Heart right ventricle (tissue), 16 donors: Measurements from ENCODE around the gene SRRD. TPM values are rescaled to one million over a fixed set of nuclear protein-coding genes. Genes with fewer than 3 reads are reported as not detected.

ENCODE experiments used
- ATAC-seq, 8 donors: fragments of 200-7000 bp; cut with Tn5 transposase; one replicate each; pipeline ENCODE4 v1.9.1; 2020; ENCODE audit warnings: mild to moderate bottlenecking in 8 of 8, moderate library complexity in 8 of 8, moderate number of reproducible peaks in 1 of 8
- DNase-seq, 2 donors: peaks; one replicate each; pipeline ENCODE4 v3.0.0-alpha.2; 2020
- H3K27ac ChIP-seq, 10 donors: fragments of 200-600 bp; sonication (generic) in 2 of 10; one replicate each; pipeline versions ENCODE4 v1.5.0 to v1.8.0; 2020 to 2022; ENCODE audit warnings: mild to moderate bottlenecking in 3 of 10
- H3K27me3 ChIP-seq, 7 donors: fragments of 200-600 bp; one replicate each; pipeline ENCODE4 v1.8.0; 2021 to 2022; ENCODE audit warnings: mild to moderate bottlenecking in 2 of 7
- H3K36me3 ChIP-seq, 9 donors: fragments of 200-600 bp; sonication (generic) in 1 of 9; one replicate each; pipeline versions ENCODE4 v1.5.0 to v1.8.0; 2020 to 2022; ENCODE audit warnings: mild to moderate bottlenecking in 2 of 9
- H3K4me1 ChIP-seq, 9 donors: fragments of 200-600 bp; sonication (generic) in 1 of 9; one replicate each; pipeline versions ENCODE4 v1.5.0 to v1.8.0; 2020 to 2022; ENCODE audit warnings: mild to moderate bottlenecking in 4 of 9
- H3K4me3 ChIP-seq, 10 donors: fragments of 200-600 bp; sonication (generic) in 2 of 10; one replicate each; pipeline versions ENCODE4 v1.5.0 to v1.8.0; 2020 to 2022; ENCODE audit warnings: mild to moderate bottlenecking in 7 of 10, moderate library complexity in 2 of 10
- H3K9me3 ChIP-seq, 11 donors: fragments of 200-600 bp in 10 of 11; sonication (generic) in 2 of 11; one replicate each; pipeline versions ENCODE4 v1.5.0 to v1.8.0; 2013 to 2022; ENCODE audit warnings: mild to moderate bottlenecking in 2 of 11, control low read depth in 1 of 11, moderate library complexity in 1 of 11
- CTCF ChIP-seq, 9 donors: fragments of 200-600 bp; sonication (generic) in 2 of 9; IDR thresholded peaks; one replicate each; pipeline versions ENCODE4 v1.5.0 to v1.8.0; 2021 to 2022; ENCODE audit warnings: antibody characterized with exemption in 9 of 9, mild to moderate bottlenecking in 5 of 9, moderate library complexity in 1 of 9
- WGBS, 2 donors: extraction: QIAGEN DNeasy Blood & Tissue Kit; methylation state at CpG; one replicate each; pipeline ENCODE4 v1.1.7; 2013; ENCODE audit warnings: inconsistent platforms in 1 of 2; 5-methylcytosine and 5-hydroxymethylcytosine counted together
- intact Hi-C, 10 donors: fragments of 100-400 bp; cut with DNase I; formaldehyde crosslinking; loops; one replicate each; pipeline versions ENCODE4 v1.11.1 to v1.14.2; 2022
- polyA plus RNA-seq, 2 donors: library from polyadenylated mRNA; stranded (reverse); fragments of 200-250 nt; gene quantifications; one replicate each; pipeline ENCODE4 v1.2.3, GENCODE V29; 2013
- total RNA-seq, 10 donors: library from RNA; stranded (reverse); fragmentation: NEBNext Ultra II Directional in 3 of 10; extraction: Animal tissue kit (Norgen Biotek cat#: 25700) in 3 of 10; gene quantifications; one replicate each; pipeline versions ENCODE4 v1.2.1 to v1.2.4, GENCODE V29; 2021 to 2023
- donor health status: Arrhythmogenic right ventricular cardiomyopathy.
- donor health status: ischemic (EF 13 %, LVEDD 7.1; RV severe dilation, severe dysfunction).
- donor health status: healthy with polysubstance abuse.
- donor health status: DM: no; HTN: yes; CAD: no.
- donor health status: DM: no; HTN: no; CAD: no.
- donor health status: ischemic (EF 25% LVEDD 6.9; RV normal size, moderate dysfunction).
- donor health status: ischemic (EF 25% LVEDD 5.7; RV mildly dilated, moderate dysfunction).
- donor health status: healthy.
- donor health status: DM: yes; HTN: yes; CAD: no.
- donor health status: Ischemic cardiomyopathy.
- donor health status: ischemic (EF 35%, LVEDD 5.7; RV mildly dilated, moderate dysfunction).
- donor health status: nonischemic (EF 11% LVEDD 7.7; RV severe dilation, severe dysfunction).
- donor health status: DM: yes; HTN: yes; CAD: no.
- donor health status: PGD.
- donor health status: ischemic (EF 29% LVEDD 5.4; RV normal size, mild dysfunction).
- donor health status: nonischemic (EF 23%, LVEDD 6.1; RV moderate dilation, normal function).

Gene SRRD
- total and polyA plus RNA-seq, 12 donors: 11.9 to 26.3 (median 20.7) TPM

- H3K4me1 ChIP-seq: peaks cover 0 to 9% (median 0%) of the 10 kb centered on the region in 9 donors
- ATAC-seq (no peak), DNase-seq (no peak)
- no peak overlapping the region for H3K4me3 ChIP-seq
- peaks cover 0 to 30% (median 14%) of the 10 kb centered on the region in 9 donors for H3K36me3 ChIP-seq
- no peak for TF ChIP-seq CTCF (IDR thresholded peaks at IDR 0.05)
- H3K27me3 ChIP-seq: no peaks in the 10 kb centered on the region
- intact Hi-C loops: loop anchor here in 1 of 10 donors (1.0 kb wide), 1 partner anchor 16 kb away; no protein-coding TSS in a partner anchor
- H3K27ac ChIP-seq: no peak overlapping the region
- 79 to 81% methylated on average over 15 of the region's 15 CpGs for WGBS, 2 donors
- no peaks in the 10 kb centered on the region for H3K9me3 ChIP-seq
Observed at GRCh38 chr22:26447584-26448329, 35.9 kb upstream of the SRRD start.

- ATAC-seq: peak in 2 of 8 donors; percentile 16 to 22
- no peaks in the 10 kb centered on the region for H3K27me3 ChIP-seq
- no peak for TF ChIP-seq CTCF (IDR thresholded peaks at IDR 0.05)
- peaks cover 0 to 35% (median 20%) of the 10 kb centered on the region in 9 donors for H3K36me3 ChIP-seq
- no peak for DNase-seq
- 37 to 43% methylated on average over 5 of the region's 5 CpGs for WGBS, 2 donors
- intact Hi-C loops: no loop called here
- H3K4me3 ChIP-seq: no peak overlapping the region
- no peaks in the 10 kb centered on the region for H3K9me3 ChIP-seq
- H3K27ac ChIP-seq: no peak overlapping the region
- peaks cover 0 to 9% (median 0%) of the 10 kb centered on the region in 9 donors for H3K4me1 ChIP-seq
Observed at GRCh38 chr22:26448334-26448733, 35.3 kb upstream of the SRRD start.

- Histone ChIP-seq H3K27ac (no peak overlapping the region), H3K36me3 (peaks cover 0 to 41% (median 26%) of the 10 kb centered on the region in 9 donors), H3K4me3 (no peak overlapping the region), H3K4me1 (peaks cover 0 to 9% (median 0%) of the 10 kb centered on the region in 9 donors), H3K27me3 (no peaks in the 10 kb centered on the region), H3K9me3 (no peaks in the 10 kb centered on the region)
- DNase-seq (no peak), ATAC-seq (peak in 1 of 8 donors; percentile 28)
- 38 to 53% methylated on average over 6 of the region's 6 CpGs for WGBS, 2 donors
- intact Hi-C loops: no loop called here
- no peak for TF ChIP-seq CTCF (IDR thresholded peaks at IDR 0.05)
Observed at GRCh38 chr22:26448941-26449340, 34.7 kb upstream of the SRRD start.

GRCh38 chr22:26450453-26451185 is 33.1 kb upstream of the SRRD start:
- TF ChIP-seq CTCF (IDR thresholded peaks at IDR 0.05): no peak
- WGBS, 2 donors: 84% methylated on average over 9 of the region's 9 CpGs

More at GRCh38 chr22:26450453-26451185, 33.1 kb upstream of the SRRD start:
- Histone ChIP-seq H3K27ac (no peak overlapping the region), H3K9me3 (no peaks in the 10 kb centered on the region), H3K36me3 (peaks cover 0 to 48% (median 28%) of the 10 kb centered on the region in 9 donors), H3K27me3 (no peaks in the 10 kb centered on the region), H3K4me3 (no peak overlapping the region), H3K4me1 (peaks cover 0 to 9% (median 0%) of the 10 kb centered on the region in 9 donors)
- DNase-seq (no peak), ATAC-seq (no peak)
- intact Hi-C loops: loop anchor here in 1 of 10 donors (10.0 kb wide), 1 partner anchor 46 kb away; no protein-coding TSS in a partner anchor
